Measurements from ENCODE around the gene PSMC5.

PSMC5 gene

GRCh38 chr17:63823659-63824331 lies 3.4 kb upstream of the PSMC5 start:
- Histone ChIP-seq H3K4me3 (ENCODE audit: low read depth, low read length) (no peak overlapping the region), H3K4me1 (no peaks in the 10 kb centered on the region; the same call in none of the 2 replicates), H3K36me3 (peaks cover 78% of the 10 kb centered on the region), H3K9me3 (no peaks in the 10 kb centered on the region), H3K27me3 (no peaks in the 10 kb centered on the region)
- no peak for DNase-seq
- TF ChIP-seq, protein P1, sequence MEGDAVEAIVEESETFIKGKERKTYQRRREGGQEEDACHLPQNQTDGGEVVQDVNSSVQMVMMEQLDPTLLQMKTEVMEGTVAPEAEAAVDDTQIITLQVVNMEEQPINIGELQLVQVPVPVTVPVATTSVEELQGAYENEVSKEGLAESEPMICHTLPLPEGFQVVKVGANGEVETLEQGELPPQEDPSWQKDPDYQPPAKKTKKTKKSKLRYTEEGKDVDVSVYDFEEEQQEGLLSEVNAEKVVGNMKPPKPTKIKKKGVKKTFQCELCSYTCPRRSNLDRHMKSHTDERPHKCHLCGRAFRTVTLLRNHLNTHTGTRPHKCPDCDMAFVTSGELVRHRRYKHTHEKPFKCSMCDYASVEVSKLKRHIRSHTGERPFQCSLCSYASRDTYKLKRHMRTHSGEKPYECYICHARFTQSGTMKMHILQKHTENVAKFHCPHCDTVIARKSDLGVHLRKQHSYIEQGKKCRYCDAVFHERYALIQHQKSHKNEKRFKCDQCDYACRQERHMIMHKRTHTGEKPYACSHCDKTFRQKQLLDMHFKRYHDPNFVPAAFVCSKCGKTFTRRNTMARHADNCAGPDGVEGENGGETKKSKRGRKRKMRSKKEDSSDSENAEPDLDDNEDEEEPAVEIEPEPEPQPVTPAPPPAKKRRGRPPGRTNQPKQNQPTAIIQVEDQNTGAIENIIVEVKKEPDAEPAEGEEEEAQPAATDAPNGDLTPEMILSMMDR (IDR thresholded peaks at IDR 0.05; ENCODE audit: low read depth, low read length): no peak

GRCh38 chr17:63824362-63824761 lies 2.9 kb upstream of the PSMC5 start:
- Histone ChIP-seq H3K27me3 (no peaks in the 10 kb centered on the region), H3K4me3 (ENCODE audit: low read depth, low read length) (no peak overlapping the region), H3K36me3 (peaks cover 78% of the 10 kb centered on the region), H3K4me1 (no peaks in the 10 kb centered on the region; the same call in none of the 2 replicates), H3K9me3 (no peaks in the 10 kb centered on the region)
- TF ChIP-seq, protein P1 (IDR thresholded peaks at IDR 0.05; ENCODE audit: low read depth, low read length): no peak
- no peak for DNase-seq

GRCh38 chr17:63826468-63827001 lies 696 bp upstream of the PSMC5 start:
- H3K4me3 ChIP-seq (ENCODE audit: low read depth, low read length): peak overlapping the region; percentile 94
- no peaks in the 10 kb centered on the region for H3K9me3 ChIP-seq
- no peaks in the 10 kb centered on the region; the same call in none of the 2 replicates for H3K4me1 ChIP-seq
- H3K27me3 ChIP-seq: no peaks in the 10 kb centered on the region
- TF ChIP-seq, protein P1 (IDR thresholded peaks at IDR 0.05; ENCODE audit: low read depth, low read length): no peak
- H3K36me3 ChIP-seq: peaks cover 80% of the 10 kb centered on the region
- no peak for DNase-seq

- DNase-seq: no peak
- H3K4me1 ChIP-seq: no peaks in the 10 kb centered on the region; the same call in none of the 2 replicates
- peak overlapping the region; percentile 94 for H3K4me3 ChIP-seq (ENCODE audit: low read depth, low read length)
- H3K36me3 ChIP-seq: peaks cover 80% of the 10 kb centered on the region
- TF ChIP-seq, protein P1 (IDR thresholded peaks at IDR 0.05; ENCODE audit: low read depth, low read length): no peak
- H3K27me3 ChIP-seq: no peaks in the 10 kb centered on the region
- H3K9me3 ChIP-seq: no peaks in the 10 kb centered on the region
Measured at GRCh38 chr17:63827801-63828221, 580 bp downstream of the PSMC5 start.

GRCh38 chr17:63828936-63829335 lies 1.7 kb downstream of the PSMC5 start:
- Histone ChIP-seq H3K4me1 (no peaks in the 10 kb centered on the region; the same call in none of the 2 replicates), H3K27me3 (no peaks in the 10 kb centered on the region), H3K4me3 (ENCODE audit: low read depth, low read length) (peak overlapping the region; percentile 94), H3K9me3 (no peaks in the 10 kb centered on the region), H3K36me3 (peaks cover 80% of the 10 kb centered on the region)
- no peak for DNase-seq
- TF ChIP-seq, protein P1 (IDR thresholded peaks at IDR 0.05; ENCODE audit: low read depth, low read length): no peak

DNA sequence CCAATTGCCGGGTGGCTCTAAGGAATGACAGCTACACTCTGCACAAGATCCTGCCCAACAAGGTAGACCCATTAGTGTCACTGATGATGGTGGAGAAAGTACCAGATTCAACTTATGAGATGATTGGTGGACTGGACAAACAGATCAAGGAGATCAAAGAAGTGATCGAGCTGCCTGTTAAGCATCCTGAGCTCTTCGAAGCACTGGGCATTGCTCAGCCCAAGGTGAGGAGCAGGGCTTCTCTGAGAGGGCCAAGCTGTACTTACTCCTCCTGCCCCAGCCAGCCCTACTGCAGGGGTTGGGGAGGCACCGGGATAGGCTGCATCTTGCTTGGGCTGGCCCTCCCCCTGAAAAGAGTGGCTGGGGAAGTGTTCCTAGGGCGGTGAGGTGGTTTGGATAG lies 3.0 kb downstream of the PSMC5 start:
- H3K4me1 ChIP-seq: peaks cover 6% of the 10 kb centered on the region
- peaks cover 77% of the 10 kb centered on the region for H3K36me3 ChIP-seq
- no peak for DNase-seq
- TF ChIP-seq, protein P1 (IDR thresholded peaks at IDR 0.05; ENCODE audit: low read depth, low read length): no peak
- H3K4me3 ChIP-seq (ENCODE audit: low read depth, low read length): no peak overlapping the region
- no peaks in the 10 kb centered on the region for H3K27me3 ChIP-seq
- no peaks in the 10 kb centered on the region for H3K9me3 ChIP-seq

Data from BE2C (cell line).